ENCODE data around the gene GAS6.

Gene GAS6

GRCh38 chr13:113852536-113853517 is 11.0 kb downstream of the GAS6 start:
- no peaks in the 10 kb centered on the region for H3K4me1 ChIP-seq (ENCODE audit: control insufficient read depth, insufficient read depth, low read length)
- H3K36me3 ChIP-seq (ENCODE audit: control insufficient read depth, insufficient read depth, low read length): no peaks in the 10 kb centered on the region
- no peak overlapping the region for H3K27ac ChIP-seq (ENCODE audit: low read depth, low read length)
- no peaks in the 10 kb centered on the region for H3K27me3 ChIP-seq (ENCODE audit: control insufficient read depth, insufficient read depth, low read length)
- no peak overlapping the region for H3K4me3 ChIP-seq (ENCODE audit: low read length)
- H3K9ac ChIP-seq (ENCODE audit: low read length): no peak overlapping the region

- Histone ChIP-seq H3K4me1 (ENCODE audit: control insufficient read depth, insufficient read depth, low read length) (no peaks in the 10 kb centered on the region), H3K4me3 (ENCODE audit: low read length) (no peak overlapping the region), H3K27ac (ENCODE audit: low read depth, low read length) (no peak overlapping the region), H3K36me3 (ENCODE audit: control insufficient read depth, insufficient read depth, low read length) (no peaks in the 10 kb centered on the region), H3K27me3 (ENCODE audit: control insufficient read depth, insufficient read depth, low read length) (no peaks in the 10 kb centered on the region), H3K9ac (ENCODE audit: low read length) (no peak overlapping the region)
These were observed 11.9 kb downstream of the GAS6 start for GRCh38 chr13:113851826-113852535.

GRCh38 chr13:113851480-113851803 is 12.4 kb downstream of the GAS6 start:
- H3K9ac ChIP-seq (ENCODE audit: low read length): no peak overlapping the region
- no peak overlapping the region for H3K4me3 ChIP-seq (ENCODE audit: low read length)
- H3K36me3 ChIP-seq (ENCODE audit: control insufficient read depth, insufficient read depth, low read length): no peaks in the 10 kb centered on the region
- H3K27me3 ChIP-seq (ENCODE audit: control insufficient read depth, insufficient read depth, low read length): no peaks in the 10 kb centered on the region
- no peaks in the 10 kb centered on the region for H3K4me1 ChIP-seq (ENCODE audit: control insufficient read depth, insufficient read depth, low read length)
- H3K27ac ChIP-seq (ENCODE audit: low read depth, low read length): no peak overlapping the region

GRCh38 chr13:113850722-113851479 is 13.0 kb downstream of the GAS6 start:
- Histone ChIP-seq H3K4me1 (ENCODE audit: control insufficient read depth, insufficient read depth, low read length) (no peaks in the 10 kb centered on the region), H3K27ac (ENCODE audit: low read depth, low read length) (no peak overlapping the region), H3K36me3 (ENCODE audit: control insufficient read depth, insufficient read depth, low read length) (peaks cover under 1% of the 10 kb centered on the region), H3K4me3 (ENCODE audit: low read length) (no peak overlapping the region), H3K27me3 (ENCODE audit: control insufficient read depth, insufficient read depth, low read length) (no peaks in the 10 kb centered on the region), H3K9ac (ENCODE audit: low read length) (no peak overlapping the region)

GRCh38 chr13:113849981-113850721 is 13.7 kb downstream of the GAS6 start:
- H3K4me1 ChIP-seq (ENCODE audit: control insufficient read depth, insufficient read depth, low read length): no peaks in the 10 kb centered on the region
- H3K27me3 ChIP-seq (ENCODE audit: control insufficient read depth, insufficient read depth, low read length): no peaks in the 10 kb centered on the region
- no peak overlapping the region for H3K9ac ChIP-seq (ENCODE audit: low read length)
- peaks cover 3% of the 10 kb centered on the region for H3K36me3 ChIP-seq (ENCODE audit: control insufficient read depth, insufficient read depth, low read length)
- no peak overlapping the region for H3K4me3 ChIP-seq (ENCODE audit: low read length)
- H3K27ac ChIP-seq (ENCODE audit: low read depth, low read length): no peak overlapping the region

GRCh38 chr13:113849546-113849945 is 14.3 kb downstream of the GAS6 start:
- no peak overlapping the region for H3K4me3 ChIP-seq (ENCODE audit: low read length)
- no peaks in the 10 kb centered on the region for H3K4me1 ChIP-seq (ENCODE audit: control insufficient read depth, insufficient read depth, low read length)
- H3K27ac ChIP-seq (ENCODE audit: low read depth, low read length): no peak overlapping the region
- no peaks in the 10 kb centered on the region for H3K27me3 ChIP-seq (ENCODE audit: control insufficient read depth, insufficient read depth, low read length)
- H3K36me3 ChIP-seq (ENCODE audit: control insufficient read depth, insufficient read depth, low read length): peaks cover 3% of the 10 kb centered on the region
- no peak overlapping the region for H3K9ac ChIP-seq (ENCODE audit: low read length)

- peaks cover 5% of the 10 kb centered on the region for H3K36me3 ChIP-seq (ENCODE audit: control insufficient read depth, insufficient read depth, low read length)
- no peaks in the 10 kb centered on the region for H3K4me1 ChIP-seq (ENCODE audit: control insufficient read depth, insufficient read depth, low read length)
- H3K27ac ChIP-seq (ENCODE audit: low read depth, low read length): no peak overlapping the region
- no peaks in the 10 kb centered on the region for H3K27me3 ChIP-seq (ENCODE audit: control insufficient read depth, insufficient read depth, low read length)
- H3K4me3 ChIP-seq (ENCODE audit: low read length): no peak overlapping the region
- no peak overlapping the region for H3K9ac ChIP-seq (ENCODE audit: low read length)
These were observed 15.2 kb downstream of the GAS6 start for GRCh38 chr13:113848431-113849260.

GRCh38 chr13:113848020-113848419 is 15.9 kb downstream of the GAS6 start:
- no peak overlapping the region for H3K9ac ChIP-seq (ENCODE audit: low read length)
- H3K27ac ChIP-seq (ENCODE audit: low read depth, low read length): no peak overlapping the region

GRCh38 chr13:113846636-113847318 is 17.1 kb downstream of the GAS6 start:
- Histone ChIP-seq H3K4me3 (ENCODE audit: low read length) (no peak overlapping the region), H3K4me1 (ENCODE audit: control insufficient read depth, insufficient read depth, low read length) (no peaks in the 10 kb centered on the region), H3K27ac (ENCODE audit: low read depth, low read length) (no peak overlapping the region), H3K36me3 (ENCODE audit: control insufficient read depth, insufficient read depth, low read length) (peaks cover 5% of the 10 kb centered on the region), H3K9ac (ENCODE audit: low read length) (no peak overlapping the region), H3K27me3 (ENCODE audit: control insufficient read depth, insufficient read depth, low read length) (no peaks in the 10 kb centered on the region)

More at GRCh38 chr13:113848020-113848419, 15.9 kb downstream of the GAS6 start:
- no peaks in the 10 kb centered on the region for H3K27me3 ChIP-seq (ENCODE audit: control insufficient read depth, insufficient read depth, low read length)
- no peak overlapping the region for H3K4me3 ChIP-seq (ENCODE audit: low read length)
- no peaks in the 10 kb centered on the region for H3K4me1 ChIP-seq (ENCODE audit: control insufficient read depth, insufficient read depth, low read length)
- peaks cover 5% of the 10 kb centered on the region for H3K36me3 ChIP-seq (ENCODE audit: control insufficient read depth, insufficient read depth, low read length)

GRCh38 chr13:113845723-113846635 is 17.9 kb downstream of the GAS6 start:
- Histone ChIP-seq H3K36me3 (ENCODE audit: control insufficient read depth, insufficient read depth, low read length) (peaks cover 5% of the 10 kb centered on the region), H3K27ac (ENCODE audit: low read depth, low read length) (no peak overlapping the region), H3K9ac (ENCODE audit: low read length) (no peak overlapping the region), H3K27me3 (ENCODE audit: control insufficient read depth, insufficient read depth, low read length) (no peaks in the 10 kb centered on the region), H3K4me3 (ENCODE audit: low read length) (no peak overlapping the region), H3K4me1 (ENCODE audit: control insufficient read depth, insufficient read depth, low read length) (no peaks in the 10 kb centered on the region)

All from rectal smooth muscle tissue (tissue), 1 donor.